GM12878 (cell line): Measurements from ENCODE around the gene RB1. TPM values are rescaled to one million over a fixed set of nuclear protein-coding genes. Genes with fewer than 3 reads are reported as not detected.

Source experiments
- ATAC-seq: fragments of 200-7000 bp; cut with Tn5 transposase; 3 replicates; pipeline ENCODE4 v1.9.1; 2020; ENCODE audit warnings: mild to moderate bottlenecking, moderate library complexity
- BruUV-seq: library from RNA; stranded (reverse); fragments of 400-500 nt; replicated peaks from 2 replicates; lab custom pipeline; 2021; lab: Mats Ljungman, UMichigan
- CTCF ChIA-PET: fragments of 300-600 bp; sonication (Branson Sonifier 250); formaldehyde crosslinking; extraction: SDS; loops from one replicate; lab custom pipeline; 2021; ENCODE audit warnings: inconsistent platforms; lab: Yijun Ruan, JAX
- POLR2A ChIA-PET: fragments of 350-600 bp; formaldehyde crosslinking; extraction: SDS; loops from one replicate; lab custom pipeline; 2021; ENCODE audit warnings: inconsistent platforms; lab: Charles Lee
- RAD21 ChIA-PET: fragments of 300-600 bp; sonication (Branson Sonifier 250); formaldehyde crosslinking; loops from one replicate; lab custom pipeline; 2023; ENCODE audit warnings: antibody characterized with exemption; ENCODE audit not compliant: unreplicated experiment; lab: Charles Lee
- SMC1A ChIA-PET: fragments of 300-600 bp; sonication (Branson Sonifier 250); formaldehyde crosslinking; loops from one replicate; lab custom pipeline; 2023; ENCODE audit not compliant: unreplicated experiment, uncharacterized antibody; lab: Charles Lee
- DNase-seq: peaks from one replicate; pipeline ENCODE4 v3.0.0-alpha.2; 2011; ENCODE audit warnings: low read depth, low spot score
- FAIRE-seq: peaks from 3 replicates; lab custom pipeline; 2011; peaks lifted over from hg19 to GRCh38; lab: Jason Lieb, UNC
- H2AFZ ChIP-seq: 2 replicates; pipeline ENCODE4 v1.6.0; 2011; ENCODE audit warnings: low read depth, low read length, control low read depth; ENCODE audit not compliant: control insufficient read depth
- H3K27ac ChIP-seq: 2 replicates; pipeline ENCODE4 v1.5.1; 2011; ENCODE audit warnings: control low read depth; ENCODE audit not compliant: control insufficient read depth, insufficient read depth
- H3K27me3 ChIP-seq, 2 experiments: replicated peaks in 1 of 2; 2 replicates each; pipeline versions ENCODE4 v1.6.0 to v1.6.1; 2011; ENCODE audit warnings: low read length in 1 of 2; ENCODE audit not compliant: control insufficient read depth in 2 of 2, insufficient read depth in 2 of 2
- H3K36me3 ChIP-seq, 2 experiments: 2 replicates each; pipeline ENCODE4 v1.5.1; 2011; ENCODE audit warnings: low read length in 1 of 2; ENCODE audit not compliant: control insufficient read depth in 2 of 2, insufficient read depth in 2 of 2
- H3K4me1 ChIP-seq: 2 replicates; pipeline ENCODE4 v1.6.1; 2011; ENCODE audit warnings: mild to moderate bottlenecking, low read length, moderate library complexity, mixed read lengths; ENCODE audit not compliant: control insufficient read depth, insufficient read depth
- H3K4me2 ChIP-seq: 2 replicates; pipeline ENCODE4 v1.6.0; 2011; ENCODE audit warnings: control low read depth; ENCODE audit not compliant: control insufficient read depth, insufficient read depth
- H3K4me3 ChIP-seq: fragments of 200-600 bp; sonication (generic); 2 replicates; pipeline ENCODE4 v1.5.1; 2016
- H3K79me2 ChIP-seq: 2 replicates; pipeline ENCODE4 v1.6.0; 2011; ENCODE audit warnings: low read length; ENCODE audit not compliant: control insufficient read depth, insufficient read depth
- H3K9ac ChIP-seq: 2 replicates; pipeline ENCODE4 v1.8.0; 2011; ENCODE audit warnings: low read length, control low read depth, mixed read lengths; ENCODE audit not compliant: control insufficient read depth, insufficient read depth
- H3K9me3 ChIP-seq: replicated peaks from 3 replicates; pipeline ENCODE4 v1.5.1; 2011; ENCODE audit warnings: mild to moderate bottlenecking, low read length; ENCODE audit not compliant: control insufficient read depth, insufficient read depth
- H4K20me1 ChIP-seq: 2 replicates; pipeline ENCODE4 v1.6.0; 2011; ENCODE audit not compliant: control insufficient read depth, insufficient read depth
- CEBPZ ChIP-seq: fragments of 150-350 bp; IDR thresholded peaks from 2 replicates; pipeline ENCODE4 v1.6.1; 2016; ENCODE audit warnings: low read depth, low read length
- E4F1 ChIP-seq: fragments of 450-650 bp; IDR thresholded peaks from 2 replicates; pipeline ENCODE4 v1.6.1; 2018; ENCODE audit warnings: borderline replicate concordance, mild to moderate bottlenecking; ENCODE audit not compliant: partially characterized antibody
- HSF1 ChIP-seq: fragments of 150-350 bp; IDR thresholded peaks from 2 replicates; pipeline ENCODE4 v1.6.1; 2014; ENCODE audit warnings: mild to moderate bottlenecking, low read depth, low read length
- MTA3 ChIP-seq: IDR thresholded peaks from 2 replicates; pipeline ENCODE4 v1.6.1; 2012; ENCODE audit warnings: low read length, inconsistent platforms, borderline replicate concordance
- NFXL1 ChIP-seq: fragments of 450-650 bp; IDR thresholded peaks from 2 replicates; pipeline ENCODE4 v1.6.1; 2017; ENCODE audit warnings: antibody characterized with exemption, mild to moderate bottlenecking, borderline replicate concordance
- NFYA ChIP-seq: IDR thresholded peaks from 2 replicates; pipeline ENCODE4 v1.6.1; 2011; ENCODE audit warnings: low read depth, mild to moderate bottlenecking, low read length, improper control_type of control experiment, borderline replicate concordance
- NFYB ChIP-seq: IDR thresholded peaks from 2 replicates; pipeline ENCODE4 v1.6.1; 2011; ENCODE audit warnings: low read depth, mild to moderate bottlenecking, low read length, improper control_type of control experiment, moderate library complexity; ENCODE audit not compliant: insufficient read depth
- NR2F1 ChIP-seq: fragments of 450-650 bp; conservative IDR thresholded peaks from 2 replicates; pipeline ENCODE4 v1.6.1; 2017; ENCODE audit warnings: mild to moderate bottlenecking
- RB1 ChIP-seq: fragments of 450-650 bp; formaldehyde crosslinking; IDR thresholded peaks from 2 replicates; pipeline ENCODE4 v1.6.1; 2017; ENCODE audit warnings: mild to moderate bottlenecking, borderline replicate concordance
- SKIL ChIP-seq: fragments of 450-650 bp; IDR thresholded peaks from 2 replicates; pipeline ENCODE4 v1.6.1; 2017; ENCODE audit warnings: mild to moderate bottlenecking, low read depth, inconsistent platforms; ENCODE audit not compliant: poor library complexity, severe bottlenecking
- SMAD5 ChIP-seq: IDR thresholded peaks from 2 replicates; pipeline ENCODE4 v1.6.1; 2016; ENCODE audit warnings: antibody characterized with exemption, low read depth
- TCF7 ChIP-seq: IDR thresholded peaks from 2 replicates; pipeline ENCODE4 v1.6.1; 2014; ENCODE audit warnings: antibody characterized with exemption, borderline replicate concordance
- ZNF24 ChIP-seq: fragments of 450-650 bp; IDR thresholded peaks from 2 replicates; pipeline ENCODE4 v1.6.1; 2017; ENCODE audit warnings: antibody characterized with exemption, mild to moderate bottlenecking
- ZNF384 ChIP-seq: IDR thresholded peaks from 2 replicates; pipeline ENCODE4 v1.6.1; 2012; ENCODE audit warnings: low read depth, mild to moderate bottlenecking, low read length, improper control_type of control experiment, borderline replicate concordance
- WGBS: methylation state at CpG from one replicate; pipeline ENCODE4 v1.1.6; 2016; ENCODE audit warnings: low lambda C conversion rate; ENCODE audit not compliant: insufficient replicate concordance, insufficient coverage; ENCODE audit errors: missing lambda C conversion rate; 5-methylcytosine and 5-hydroxymethylcytosine counted together
- in situ Hi-C: fragments of 300-500 bp; cut with MboI; formaldehyde crosslinking; loops from 9 replicates; pipeline ENCODE4 v1.14.3; 2018; ENCODE audit warnings: mixed read lengths
- intact Hi-C: fragments of 100-400 bp; cut with micrococcal nuclease; formaldehyde crosslinking; loops from one replicate; pipeline ENCODE4 v1.14.2; 2022; ENCODE audit not compliant: unreplicated experiment
- polyA plus RNA-seq, 11 experiments: library from polyadenylated mRNA; depleted of rRNA in 4 of 11; unstranded in 6 of 11; stranded (reverse) in 5 of 11; fragments of >200 nt; fragmentation: Nextera tagmentation in 4 of 11; fragmentation: Illumina TruSeq in 1 of 11; extraction: Ambion mirVana in 4 of 11; extraction: Trizol in 1 of 11; gene quantifications; 1 replicate in 1 of 11; 2 replicates in 10 of 11; pipeline versions ENCODE4 v1.2.1 to v1.2.3, GENCODE V29; 2011 to 2016; ENCODE audit warnings: inconsistent platforms in 2 of 11, missing spikeins in 2 of 11, low read depth in 1 of 11
- total RNA-seq, 4 experiments: library from RNA; depleted of rRNA in 3 of 4; stranded (reverse); fragments of >200 nt in 3 of 4; fragmentation: Illumina TruSeq in 1 of 4; extraction: Trizol in 1 of 4; gene quantifications; 2 replicates each; pipeline versions ENCODE4 v1.2.1 to v1.2.3, GENCODE V29; 2013 to 2021

The RB1 gene
- total and polyA plus RNA-seq, 10 of the 15 experiments (the other 5 are each of a cell fraction or from before 2014, with no cell fraction given): 2.8 to 45.0 (median 8.3) TPM

- H3K4me3 ChIP-seq: no peak overlapping the region
- SMC1A ChIA-PET: interaction anchor here (0.7 to 3.4 kb wide), 9 partner anchors 9 to 276 kb away, joined by 3 to 47 read pairs (median 4); partner anchors contain the start of gene LPAR6
- peak; percentile 40 for DNase-seq
- TF ChIP-seq TCF7: no peak
- TF ChIP-seq MTA3: no peak
- no peak for TF ChIP-seq ZNF24
- no peak for TF ChIP-seq NR2F1
- no peak for TF ChIP-seq RB1
- no peak for TF ChIP-seq ZNF384
- TF ChIP-seq HSF1: no peak
- TF ChIP-seq NFXL1: no peak
- no peak for TF ChIP-seq CEBPZ
- TF ChIP-seq SKIL: no peak
- TF ChIP-seq SMAD5: no peak
- no peak for TF ChIP-seq NFYA
- no peak for TF ChIP-seq E4F1
- TF ChIP-seq NFYB: no peak
These were observed 99.6 kb downstream of the RB1 start for GRCh38 chr13:48403151-48403631.

More at GRCh38 chr13:48403151-48403631, 99.6 kb downstream of the RB1 start:
- Histone ChIP-seq H3K27me3 (no peaks in the 10 kb centered on the region), H3K27ac (no peak overlapping the region), H3K36me3 (no peaks in the 10 kb centered on the region; a peak in 1 of 4 replicates), H3K79me2 (no peaks in the 10 kb centered on the region; the same call in 1 of the 2 replicates), H3K4me2 (peak overlapping the region; percentile 34), H3K9me3 (no peaks in the 10 kb centered on the region), H3K9ac (no peak overlapping the region), H3K4me1 (peaks cover 25% of the 10 kb centered on the region; the same call in 1 of the 2 replicates), H4K20me1 (no peaks in the 10 kb centered on the region), H2AFZ (no peak overlapping the region)
- ChIA-PET POLR2A (no interaction called here), RAD21 (interaction anchor here (1.5 to 3.9 kb wide), 2 partner anchors 9 to 177 kb away, joined by 4 to 70 read pairs; partner anchors contain the start of gene LPAR6), CTCF (interaction anchor here (1.2 to 3.4 kb wide), 3 partner anchors 69 to 366 kb away, joined by 4 to 52 read pairs (median 10); no protein-coding TSS in a partner anchor)
- peak; percentile 56 for ATAC-seq
- in situ Hi-C loops (no loop called here), intact Hi-C loops (loop anchor here (2.0 kb wide), 1 partner anchor 176 kb away; no protein-coding TSS in a partner anchor)
- WGBS: 58% methylated on average over 2 of the region's 2 CpGs
- no peak for FAIRE-seq
- BruUV-seq: no TSS peak
